Measurements from ENCODE around the gene MPHOSPH8.

DNA sequence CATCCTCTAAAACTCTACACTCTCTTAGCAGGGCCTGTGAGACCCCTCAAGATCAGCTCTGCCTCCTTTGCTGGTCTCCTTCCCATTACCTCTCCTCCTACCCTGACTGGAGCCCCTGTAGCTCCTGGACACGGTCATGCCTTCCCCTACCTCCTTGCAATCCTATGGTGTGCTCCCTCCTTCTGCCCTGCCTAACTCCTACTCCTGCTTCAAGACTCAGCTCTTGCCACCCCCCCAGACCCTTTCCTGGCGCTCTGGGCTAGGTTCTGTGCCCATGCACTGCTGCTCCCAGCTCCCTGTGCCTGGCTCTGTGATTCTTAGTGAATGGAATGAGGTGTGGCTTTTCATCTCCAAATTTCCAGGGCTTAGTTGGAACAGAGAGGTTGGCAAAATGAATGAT is 44.1 kb upstream of the MPHOSPH8 start:
- no peak for TF ChIP-seq FOXM1 (IDR thresholded peaks at IDR 0.05; ENCODE audit: borderline replicate concordance)
- no peak for TF ChIP-seq SP1 (IDR thresholded peaks at IDR 0.05)
- TF ChIP-seq L3MBTL2 (conservative IDR thresholded peaks at IDR 0.05), result no peak
- no peak for TF ChIP-seq ELF4 (IDR thresholded peaks at IDR 0.05)
- no peak for TF ChIP-seq HDGF (IDR thresholded peaks at IDR 0.05; ENCODE audit: borderline replicate concordance)
- TF ChIP-seq BHLHE40 (IDR thresholded peaks at IDR 0.05; ENCODE audit: borderline replicate concordance), result no peak
- TF ChIP-seq, protein P1, sequence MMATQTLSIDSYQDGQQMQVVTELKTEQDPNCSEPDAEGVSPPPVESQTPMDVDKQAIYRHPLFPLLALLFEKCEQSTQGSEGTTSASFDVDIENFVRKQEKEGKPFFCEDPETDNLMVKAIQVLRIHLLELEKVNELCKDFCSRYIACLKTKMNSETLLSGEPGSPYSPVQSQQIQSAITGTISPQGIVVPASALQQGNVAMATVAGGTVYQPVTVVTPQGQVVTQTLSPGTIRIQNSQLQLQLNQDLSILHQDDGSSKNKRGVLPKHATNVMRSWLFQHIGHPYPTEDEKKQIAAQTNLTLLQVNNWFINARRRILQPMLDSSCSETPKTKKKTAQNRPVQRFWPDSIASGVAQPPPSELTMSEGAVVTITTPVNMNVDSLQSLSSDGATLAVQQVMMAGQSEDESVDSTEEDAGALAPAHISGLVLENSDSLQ (IDR thresholded peaks at IDR 0.05), result no peak
- TF ChIP-seq FOXA1 (IDR thresholded peaks at IDR 0.05), result no peak
- no peak for TF ChIP-seq ZNF384 (IDR thresholded peaks at IDR 0.05)
- no peak for TF ChIP-seq FOXK2 (IDR thresholded peaks at IDR 0.05)
- TF ChIP-seq TARDBP (IDR thresholded peaks at IDR 0.05), result no peak
- no peak for TF ChIP-seq LEF1 (IDR thresholded peaks at IDR 0.05; ENCODE audit: borderline replicate concordance)
- TF ChIP-seq CTBP1 (IDR thresholded peaks at IDR 0.05; ENCODE audit: borderline replicate concordance), result no peak
- TF ChIP-seq NFRKB (IDR thresholded peaks at IDR 0.05), result no peak

All from HEK293T (cell line).